ENCODE measurements around the gene MACROD2.
A peak's percentile ranks its signal among the peaks of the same experiment; 100 is the strongest.
"Not testable (repeated sequence)": the region's sequence is repeated elsewhere in the genome, so short reads cannot be mapped to it uniquely, and the experiment has no call there.

Gene MACROD2

DNA sequence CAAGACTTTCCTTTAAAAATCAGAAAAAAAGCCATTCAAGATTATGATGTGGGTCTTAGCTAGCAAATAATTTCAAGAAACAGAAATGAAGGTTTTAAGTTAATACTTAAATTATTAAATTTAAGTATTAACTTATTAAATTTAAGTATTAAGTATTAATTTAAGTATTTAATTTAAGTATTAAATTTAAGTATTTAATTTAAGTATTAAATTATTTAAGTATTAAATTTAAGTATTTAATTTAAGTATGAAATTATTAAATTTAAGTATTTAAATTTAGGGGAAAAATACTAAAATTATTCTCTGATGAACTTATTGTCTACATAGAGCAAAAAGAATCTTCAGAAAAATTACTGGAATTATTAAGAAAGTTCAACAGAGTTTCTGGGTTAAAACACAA lies 1171.4 kb downstream of the MACROD2 start:
- DNase-seq (ENCODE audit: low spot score), result no peak

DNA sequence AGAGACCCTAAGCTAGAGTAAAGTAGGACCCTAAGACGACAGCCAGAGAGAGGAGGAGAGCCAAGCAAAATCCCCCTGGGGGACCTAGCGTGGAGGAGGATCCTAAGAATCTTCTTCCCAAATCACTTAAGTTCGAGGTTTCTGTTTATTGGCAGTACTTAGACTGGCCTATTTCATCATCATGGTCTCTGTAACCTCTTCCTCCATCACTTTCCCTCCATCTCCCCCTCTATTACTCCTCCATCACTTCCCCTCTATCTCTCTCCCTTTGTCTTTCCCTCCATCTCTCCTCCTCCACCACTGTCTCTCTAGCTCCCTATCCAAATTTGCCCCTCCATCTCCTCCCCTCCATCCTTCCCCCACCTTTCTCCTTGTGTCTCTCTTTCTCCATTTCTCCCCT lies 1175.7 kb downstream of the MACROD2 start:
- DNase-seq (ENCODE audit: low spot score), result no peak

DNA sequence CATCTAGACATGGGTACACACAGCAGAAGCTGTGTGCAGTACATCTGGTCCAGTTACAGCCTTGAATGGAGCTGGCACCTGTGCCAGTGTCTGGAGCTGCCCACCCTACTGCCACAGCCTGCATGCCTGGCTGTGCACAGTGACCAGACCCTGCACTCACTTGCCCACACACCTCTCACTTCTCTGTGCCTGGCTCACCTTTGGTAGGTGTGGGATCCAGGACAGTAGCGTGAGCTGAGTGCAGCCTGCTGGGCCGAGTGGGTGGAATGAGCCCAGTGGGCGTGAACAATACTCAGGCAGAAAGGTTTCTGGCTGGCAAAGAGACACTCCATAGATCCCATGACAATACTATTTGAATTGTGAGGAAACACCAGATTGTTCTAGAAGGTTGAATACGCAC lies 1181.6 kb downstream of the MACROD2 start:
- no peak for DNase-seq (ENCODE audit: low spot score)

DNA sequence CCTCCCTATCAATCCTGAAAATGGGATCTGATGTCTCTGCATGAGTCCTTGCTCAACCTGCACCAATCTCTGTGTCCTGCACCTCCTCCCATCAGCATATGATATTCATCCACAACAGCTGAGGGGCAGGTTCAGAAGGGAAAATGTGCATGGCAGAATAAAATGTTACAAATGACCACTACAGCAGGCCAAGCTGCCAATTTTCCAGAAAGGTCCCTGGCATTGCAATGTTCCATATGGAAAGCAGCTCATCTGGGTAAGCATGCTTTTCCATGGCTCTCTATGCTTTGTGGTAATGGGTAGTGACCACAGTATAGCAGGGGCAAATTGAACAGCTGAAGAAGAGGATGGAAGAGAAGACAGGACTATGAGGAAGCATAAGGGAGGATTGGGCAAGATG lies 1183.3 kb downstream of the MACROD2 start:
- no peak for DNase-seq (ENCODE audit: low spot score)

DNA sequence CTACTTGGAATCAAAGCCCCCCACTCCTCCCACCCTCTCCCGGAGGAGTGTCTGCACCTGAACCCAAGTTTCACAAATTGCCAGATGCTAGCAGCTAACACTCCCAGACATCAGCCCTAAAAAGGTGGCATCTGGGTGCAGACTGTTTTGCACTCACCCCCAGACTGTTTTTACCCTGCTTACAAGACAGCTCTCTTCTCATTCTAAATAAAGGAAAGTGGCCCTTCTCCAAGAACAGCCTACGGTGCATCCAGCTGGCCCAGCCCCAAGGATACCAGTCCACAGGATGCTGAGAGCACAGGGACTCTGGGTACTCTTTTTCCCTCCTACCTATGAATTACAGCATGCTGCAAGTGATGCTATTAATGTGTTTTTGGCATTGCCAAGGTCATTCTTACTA lies 1184.1 kb downstream of the MACROD2 start:
- no peak for DNase-seq (ENCODE audit: low spot score)

DNA sequence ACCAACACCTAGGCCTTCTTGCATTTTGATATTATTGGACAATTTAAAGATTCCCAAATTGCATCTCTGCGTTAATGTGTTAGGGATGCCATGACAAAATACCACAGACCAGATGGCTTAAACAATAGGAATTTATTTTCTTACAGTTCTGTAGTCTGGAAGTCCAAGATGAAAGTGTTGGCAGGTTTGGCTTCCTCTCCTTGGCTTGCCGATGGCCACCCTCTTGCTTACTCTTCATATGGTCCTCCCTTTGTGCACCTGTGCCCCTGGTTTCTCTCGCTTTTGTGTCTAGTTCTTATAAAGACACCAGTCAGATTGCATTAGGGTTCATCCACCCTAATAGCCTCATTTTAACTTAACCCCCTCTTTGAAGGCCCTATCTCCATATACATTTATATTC lies 1184.5 kb downstream of the MACROD2 start:
- DNase-seq (ENCODE audit: low spot score), result no peak

DNA sequence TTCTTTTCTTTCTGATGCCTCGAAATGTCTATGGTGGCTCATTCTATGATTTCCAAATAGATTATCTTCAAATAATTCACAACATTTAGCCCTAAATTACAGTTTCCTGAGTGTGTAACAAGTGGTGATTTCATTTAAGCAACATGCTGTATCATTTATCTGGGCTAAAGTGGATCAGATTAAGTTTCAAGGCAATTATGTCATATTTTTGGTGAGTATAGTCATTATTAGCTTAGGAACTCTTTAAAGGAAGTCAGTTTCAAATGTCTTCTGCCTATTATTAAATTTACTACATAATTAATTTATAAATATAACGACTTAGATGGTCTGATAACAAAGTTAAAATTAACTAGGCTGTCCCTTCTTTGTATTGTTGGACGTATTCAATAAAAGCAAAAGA lies 1190.0 kb downstream of the MACROD2 start:
- DNase-seq (ENCODE audit: low spot score), result no peak

DNA sequence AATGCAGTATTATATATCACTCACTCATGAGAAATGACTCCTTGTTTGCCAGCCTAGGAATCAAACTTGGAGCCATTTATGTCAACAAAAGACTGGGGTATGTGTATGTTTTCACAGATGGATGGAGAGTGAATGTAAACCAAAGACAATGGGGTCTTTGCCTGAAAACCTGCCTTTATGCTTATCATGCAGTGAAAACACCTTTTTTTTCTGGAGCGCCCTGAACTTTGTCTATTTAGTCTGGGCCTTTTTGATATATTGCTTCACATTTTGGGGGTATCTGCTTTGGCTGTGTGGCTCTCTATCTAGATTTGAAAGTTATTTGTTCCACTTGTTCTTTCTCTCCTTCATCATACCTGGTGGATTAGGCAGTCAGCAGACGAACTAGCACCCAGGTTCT lies 1190.6 kb downstream of the MACROD2 start:
- DNase-seq (ENCODE audit: low spot score), result peak; percentile 8

DNA sequence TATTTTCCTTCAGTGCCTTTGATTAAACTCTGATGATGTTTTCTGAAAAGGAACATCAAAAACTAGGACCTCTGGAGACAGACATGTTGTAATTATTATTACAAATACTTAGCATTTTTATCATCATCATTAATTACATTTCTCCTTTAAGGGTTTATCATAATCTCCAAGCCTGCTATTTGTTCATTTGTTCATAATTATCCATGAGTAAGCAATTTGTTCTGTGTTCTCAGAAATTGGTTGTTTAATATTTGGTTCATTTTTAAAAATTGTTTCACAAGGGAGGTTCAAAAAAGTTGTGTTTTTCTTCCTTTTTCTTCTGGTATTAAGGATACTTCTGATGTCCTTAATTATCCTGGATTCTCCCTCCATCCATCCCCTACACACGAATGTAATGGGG lies 1192.3 kb downstream of the MACROD2 start:
- DNase-seq (ENCODE audit: low spot score), result no peak

DNA sequence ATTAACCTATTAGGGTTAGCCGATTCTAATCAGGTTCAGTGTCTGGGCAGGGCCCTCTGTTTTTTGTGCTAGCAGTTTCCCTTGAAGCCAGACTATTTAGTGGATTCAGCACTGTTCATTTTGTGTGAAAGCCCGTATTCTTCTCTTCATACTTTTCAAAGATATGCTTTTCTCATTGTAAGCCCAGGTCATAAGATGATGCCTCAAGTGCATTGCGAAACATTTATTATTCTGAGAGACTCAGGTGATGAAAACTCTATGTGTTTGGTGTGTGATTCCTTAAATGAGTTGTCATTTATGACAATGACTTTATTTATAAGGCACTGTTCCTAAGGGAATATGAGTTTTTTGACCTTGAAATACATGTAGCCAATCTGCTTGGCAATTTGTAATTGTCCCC lies 1193.1 kb downstream of the MACROD2 start:
- DNase-seq (ENCODE audit: low spot score), result no peak

DNA sequence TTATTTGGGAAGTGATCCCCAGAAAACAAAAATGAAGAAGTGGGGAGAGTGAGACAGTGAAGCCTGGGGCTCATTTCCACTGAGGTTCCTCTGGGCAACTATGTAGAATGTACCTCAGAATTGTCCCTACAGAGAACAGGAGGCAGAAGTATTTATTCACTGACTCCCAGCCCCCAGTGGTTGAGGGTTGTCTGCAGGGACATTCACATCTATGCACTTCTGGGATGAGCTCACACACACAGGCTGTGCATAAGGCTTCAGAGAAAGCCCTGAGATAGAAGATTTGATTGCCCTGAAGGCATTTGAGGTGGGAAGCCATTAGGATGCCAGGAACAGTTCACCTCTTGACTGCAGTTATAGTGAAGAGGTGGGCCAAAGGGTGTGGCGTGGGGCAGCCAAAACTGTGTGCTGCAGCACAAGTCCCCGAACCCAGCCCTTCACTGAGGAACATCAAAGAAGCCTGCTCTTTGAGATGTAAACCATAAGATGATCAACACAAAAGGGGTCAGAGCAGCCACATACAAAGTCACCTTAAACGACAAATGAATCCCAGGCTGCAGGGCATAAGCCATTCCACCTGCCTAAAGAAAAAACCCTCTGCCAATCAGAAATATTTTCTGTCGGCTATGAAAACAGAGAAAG lies 1195.9 kb downstream of the MACROD2 start:
- no peak for DNase-seq (ENCODE audit: low spot score)

DNA sequence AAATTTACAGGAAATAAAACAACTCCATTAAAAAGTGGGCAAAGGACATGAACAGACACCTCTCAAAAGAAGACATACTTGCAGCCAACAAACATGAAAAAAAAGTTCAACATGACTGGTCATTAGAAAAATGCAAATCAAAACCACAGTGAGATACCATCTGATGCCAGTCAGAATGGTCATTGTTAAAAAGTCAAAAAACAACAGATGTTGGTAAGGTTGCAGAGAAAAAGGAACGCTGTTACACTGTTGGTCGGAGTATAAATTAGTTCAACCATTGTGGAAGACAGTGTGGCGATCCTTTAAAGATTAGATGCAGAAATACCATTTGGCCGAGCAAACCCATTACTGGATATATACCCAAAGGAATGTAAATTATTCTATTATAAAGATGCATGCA lies 1200.1 kb downstream of the MACROD2 start:
- DNase-seq (ENCODE audit: low spot score), result no peak

DNA sequence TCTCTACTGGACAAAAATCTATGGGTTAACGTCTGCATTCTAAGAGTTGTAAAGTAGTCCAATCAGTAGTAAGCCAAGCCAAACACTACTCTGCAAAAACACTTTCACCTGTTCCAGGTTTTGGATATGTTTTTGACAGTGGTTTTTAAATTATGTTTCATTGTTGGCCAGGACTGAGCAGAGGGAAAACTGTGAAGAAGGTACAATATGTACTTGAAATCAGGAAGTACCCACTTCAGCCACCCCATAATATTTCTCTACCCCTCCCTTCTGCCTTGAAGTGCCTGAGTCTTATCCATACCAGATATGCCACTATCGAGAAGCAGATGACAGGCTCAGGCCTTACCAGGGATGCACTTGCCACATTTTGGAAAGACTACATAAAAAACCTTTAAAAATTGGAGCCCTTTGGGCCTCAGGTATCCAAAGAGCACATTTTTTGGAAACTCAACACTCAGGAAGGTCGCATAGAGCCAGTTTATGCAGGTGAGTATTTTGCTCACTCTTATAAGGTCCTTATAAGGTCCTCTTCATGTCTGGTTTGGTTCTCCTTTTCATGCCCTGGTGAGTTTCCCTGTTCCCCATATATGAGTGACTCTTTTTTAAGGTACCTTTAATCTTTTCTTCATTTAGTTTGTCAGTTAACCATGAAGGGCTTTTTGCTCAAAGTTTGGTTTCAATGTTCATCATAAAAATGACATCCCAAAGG lies 1201.4 kb downstream of the MACROD2 start:
- no peak for DNase-seq (ENCODE audit: low spot score)

DNA sequence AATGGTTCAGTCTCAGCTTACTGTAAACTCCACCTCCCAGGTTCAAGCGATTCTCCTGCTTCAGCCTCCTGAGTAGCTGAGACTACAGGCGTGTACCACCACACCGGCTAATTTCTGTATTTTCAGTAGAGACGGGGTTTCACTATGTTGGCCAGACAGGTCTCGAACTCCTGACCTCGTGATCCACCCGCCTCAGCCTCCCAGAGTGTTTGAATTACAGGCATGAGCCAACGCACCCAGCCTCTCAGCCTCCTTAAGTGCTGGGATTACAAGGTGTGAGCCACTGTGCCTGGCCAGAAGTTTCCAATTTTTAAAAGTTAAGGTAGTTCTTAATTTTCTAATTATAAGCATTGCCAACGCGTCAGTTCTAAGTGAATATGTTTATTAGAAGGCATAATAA lies 1202.7 kb downstream of the MACROD2 start:
- DNase-seq (ENCODE audit: low spot score), result not testable (repeated sequence)

DNA sequence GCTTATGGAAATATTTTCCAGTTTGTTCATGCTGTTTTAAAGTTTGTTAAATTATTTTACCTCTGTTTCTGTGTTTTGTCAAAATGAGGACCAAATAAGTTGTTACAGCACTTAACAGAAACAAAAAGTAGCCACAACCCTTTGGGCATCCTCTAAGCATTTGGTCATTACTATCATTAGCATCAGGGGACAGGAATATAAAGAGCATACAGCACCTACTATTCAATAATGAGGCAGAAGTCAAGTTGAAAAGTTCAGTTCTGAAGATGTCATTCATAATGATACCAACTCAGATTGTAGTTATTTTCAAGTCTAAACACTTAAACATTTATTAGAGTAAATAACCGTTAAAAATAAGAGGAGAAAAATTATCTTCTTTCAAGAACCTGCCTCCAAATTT lies 1204.4 kb downstream of the MACROD2 start:
- DNase-seq (ENCODE audit: low spot score), result no peak

DNA sequence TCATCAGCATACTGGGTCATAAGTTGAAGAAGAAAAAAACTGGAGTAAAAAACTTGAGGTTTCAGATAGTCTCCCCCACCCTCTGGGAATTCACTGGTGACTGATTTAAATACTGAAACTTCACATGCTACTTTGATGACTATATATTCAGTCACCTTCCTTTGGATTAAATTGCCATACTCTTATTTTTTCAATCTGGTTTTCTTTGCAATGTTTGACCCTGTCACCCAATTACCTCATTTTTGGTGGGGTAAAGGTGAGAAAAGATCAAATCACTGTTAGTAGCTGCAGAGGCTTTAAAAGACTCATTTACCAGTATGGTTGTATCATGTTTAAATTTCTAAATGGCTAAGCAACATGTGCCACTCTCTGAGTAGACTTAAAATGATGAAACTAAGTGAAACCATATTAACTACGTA lies 1204.8 kb downstream of the MACROD2 start:
- no peak for DNase-seq (ENCODE audit: low spot score)

DNA sequence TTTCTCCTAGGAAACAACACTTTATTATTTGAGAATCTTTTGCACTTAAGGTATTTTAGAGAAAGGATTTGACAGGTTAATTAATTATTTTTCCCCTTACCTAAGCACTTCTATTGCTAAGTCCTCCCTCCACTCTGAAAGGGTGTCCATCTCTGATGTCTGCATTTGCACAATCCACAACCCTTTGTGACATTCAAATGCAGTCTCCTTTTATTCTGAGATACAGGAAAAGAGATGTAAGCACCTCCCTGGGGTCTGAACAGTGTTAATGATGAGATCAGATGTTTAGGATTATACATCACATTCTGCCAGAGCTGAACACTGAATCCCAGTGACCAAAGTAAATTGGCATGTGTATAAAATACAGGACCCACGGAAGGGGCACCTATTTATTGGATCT lies 1206.3 kb downstream of the MACROD2 start:
- DNase-seq (ENCODE audit: low spot score), result no peak

DNA sequence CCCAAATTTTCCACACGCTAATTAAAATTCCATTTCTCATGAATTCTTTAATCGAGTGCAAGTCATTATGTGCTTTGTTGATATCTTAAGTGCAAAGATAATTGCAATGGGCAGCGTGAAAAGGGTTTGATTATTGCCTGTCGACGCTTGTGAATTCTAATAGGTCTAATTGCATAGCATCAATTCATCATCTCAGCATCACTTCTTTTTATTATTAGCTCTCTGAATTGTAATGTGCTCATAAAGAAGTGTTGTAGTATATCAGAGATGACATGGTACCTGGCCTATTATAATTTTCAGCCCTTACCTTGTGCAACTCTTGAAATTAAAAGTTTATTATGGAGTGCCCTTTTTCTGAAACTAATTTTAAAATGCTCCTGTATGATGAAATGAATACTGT lies 1208.9 kb downstream of the MACROD2 start:
- DNase-seq (ENCODE audit: low spot score), result no peak

DNA sequence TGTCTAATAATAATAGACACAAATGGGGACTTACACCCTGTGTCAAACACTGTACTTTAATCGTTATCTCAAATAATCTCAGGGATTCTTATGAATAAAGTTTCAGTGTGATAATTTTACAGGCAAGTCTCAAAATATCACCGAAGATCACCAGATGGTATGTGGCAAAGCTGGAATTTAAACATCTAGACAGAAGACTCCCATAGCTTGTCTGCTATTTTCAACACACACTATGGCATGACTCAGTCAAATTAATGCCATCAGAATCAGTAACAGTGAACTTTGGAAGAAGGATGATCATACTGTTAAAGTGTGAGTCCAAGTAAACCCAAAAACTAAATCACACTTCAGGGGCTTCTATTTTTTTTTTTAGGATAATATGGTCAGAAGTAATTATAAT lies 1209.7 kb downstream of the MACROD2 start:
- DNase-seq (ENCODE audit: low spot score), result no peak

DNA sequence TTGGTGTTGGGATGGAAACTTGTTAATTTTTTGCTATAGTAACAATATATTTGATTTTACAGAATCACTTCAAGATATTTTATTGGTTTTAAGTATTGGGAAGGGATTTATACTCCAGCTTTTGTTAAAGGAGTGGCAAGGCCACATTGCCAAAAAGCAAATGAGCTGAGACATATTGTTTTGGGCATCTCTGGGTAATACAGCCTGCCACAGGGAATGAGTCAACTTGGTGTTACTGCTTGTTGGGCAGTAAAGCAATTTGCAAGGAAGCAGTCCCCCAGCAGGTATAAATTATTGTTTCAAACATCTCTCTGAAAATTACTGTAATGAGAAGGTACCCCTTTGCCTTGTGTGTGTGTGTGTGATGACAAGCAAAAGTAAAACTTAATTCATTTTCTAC lies 1210.4 kb downstream of the MACROD2 start:
- no peak for DNase-seq (ENCODE audit: low spot score)

DNA sequence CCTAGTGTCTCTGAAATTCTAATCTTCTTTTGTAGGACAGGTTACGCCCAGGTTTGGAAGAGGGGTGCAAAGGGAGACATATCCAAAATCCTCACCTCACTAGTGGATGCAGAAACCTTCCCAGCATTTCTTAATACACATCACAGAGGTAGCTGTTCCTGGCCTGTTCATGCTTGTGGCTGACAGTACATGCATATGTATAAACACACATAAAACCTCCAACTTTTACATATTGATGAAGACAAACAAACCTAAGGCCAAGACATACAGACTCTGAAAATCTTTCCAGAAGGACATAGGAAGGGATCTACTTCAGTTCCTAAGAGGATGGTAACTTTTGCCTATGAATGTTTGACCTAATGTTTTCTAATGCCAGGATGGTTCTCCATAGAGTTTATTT lies 1214.2 kb downstream of the MACROD2 start:
- DNase-seq (ENCODE audit: low spot score), result no peak

DNA sequence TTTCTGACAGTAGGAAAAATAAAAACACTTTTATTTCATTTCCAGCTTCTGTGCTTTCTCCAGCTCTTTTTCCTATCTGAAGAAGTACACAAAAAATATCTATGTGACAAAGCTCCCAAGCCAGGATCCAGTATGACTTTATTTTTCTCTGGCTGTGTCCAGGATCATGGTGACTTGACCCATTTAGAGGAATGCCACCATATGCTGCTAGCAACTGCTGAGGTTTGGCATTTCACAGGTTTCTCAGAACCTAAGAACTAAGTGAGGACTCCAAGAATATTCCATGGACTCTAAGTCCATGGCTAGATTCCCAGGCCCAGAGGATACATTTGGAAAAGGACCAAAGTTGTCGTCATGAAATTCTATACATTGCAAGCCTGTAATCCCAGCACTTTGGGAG lies 1218.7 kb downstream of the MACROD2 start:
- no peak for DNase-seq (ENCODE audit: low spot score)

DNA sequence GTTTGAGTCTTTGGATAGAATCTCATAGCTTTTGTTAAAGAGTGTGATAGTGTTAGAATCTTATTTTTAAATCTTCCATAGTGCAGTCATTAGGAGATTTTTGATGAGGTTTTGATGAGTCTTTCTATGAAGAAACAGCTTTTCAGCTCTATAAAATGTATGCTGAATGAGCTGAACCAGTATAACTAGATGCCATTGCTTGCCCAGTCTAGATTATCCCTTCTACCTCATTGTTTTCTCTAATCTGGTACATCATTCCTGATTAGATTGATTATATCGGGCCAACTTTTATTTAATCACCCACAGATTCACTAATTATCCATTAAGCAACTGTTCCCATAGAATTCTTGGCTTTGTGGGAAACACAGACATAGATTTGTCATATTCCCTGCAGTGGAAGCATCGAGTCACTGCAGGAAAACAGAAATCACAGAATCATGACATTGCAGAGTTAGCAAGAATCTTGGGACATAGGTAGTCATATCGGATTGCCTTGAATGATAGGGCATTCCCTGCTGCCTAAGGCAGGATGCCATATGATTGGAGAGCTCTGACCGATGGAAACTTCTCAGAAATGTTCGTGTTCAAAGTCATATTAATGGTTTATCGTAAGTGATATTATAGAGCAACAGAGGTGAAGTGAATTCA lies 1224.8 kb downstream of the MACROD2 start:
- no peak for DNase-seq (ENCODE audit: low spot score)
